Endothelial cell of umbilical vein (primary cell): ENCODE data around the gene ADCY5. TPM values are rescaled to one million over a fixed set of nuclear protein-coding genes. Genes with fewer than 3 reads are reported as not detected.

Experiments
- BruUV-seq: library from RNA; stranded (reverse); fragments of 400-500 nt; replicated peaks from 2 replicates; lab custom pipeline; 2021; lab: Mats Ljungman, UMichigan
- CTCF ChIA-PET: fragments of 300-600, 350-600 bp; sonication (Branson Sonifier 250); formaldehyde crosslinking; loops from one replicate; lab custom pipeline; 2021; ENCODE audit warnings: antibody characterized with exemption, inconsistent platforms; lab: Charles Lee
- POLR2A ChIA-PET: fragments of 300-600, 350-600 bp; sonication (Branson Sonifier 250); formaldehyde crosslinking; loops from one replicate; lab custom pipeline; 2021; ENCODE audit warnings: antibody characterized with exemption, inconsistent platforms; lab: Charles Lee
- DNase-seq: peaks from one replicate; pipeline ENCODE4 v3.0.0-alpha.2; 2011; ENCODE audit warnings: low read depth, low spot score
- FAIRE-seq: peaks from 2 replicates; lab custom pipeline; 2011; peaks lifted over from hg19 to GRCh38; lab: Jason Lieb, UNC
- H2AFZ ChIP-seq: 2 replicates; pipeline ENCODE4 v1.6.0; 2012; ENCODE audit warnings: low read depth, low read length, control low read depth, inconsistent platforms
- H3K27ac ChIP-seq: 2 replicates; pipeline ENCODE4 v1.5.1; 2011; ENCODE audit warnings: low read depth, mild to moderate bottlenecking, control low read depth, low read length, moderate library complexity; ENCODE audit not compliant: insufficient read depth
- H3K27me3 ChIP-seq, 2 experiments: 2 replicates each; pipeline versions ENCODE4 v1.6.0 to v1.6.1; 2011; ENCODE audit warnings: low read length in 2 of 2, mixed read lengths in 1 of 2; ENCODE audit not compliant: control insufficient read depth in 2 of 2, insufficient read depth in 2 of 2
- H3K36me3 ChIP-seq, 2 experiments: 2 replicates in 1 of 2; 3 replicates in 1 of 2; pipeline ENCODE4 v1.5.1; 2011; ENCODE audit warnings: low read length in 2 of 2, mild to moderate bottlenecking in 1 of 2, moderate library complexity in 1 of 2; ENCODE audit not compliant: control insufficient read depth in 2 of 2, insufficient read depth in 2 of 2; ENCODE audit errors: extremely low read depth in 1 of 2
- H3K4me1 ChIP-seq: 3 replicates; pipeline ENCODE4 v1.5.1; 2011; ENCODE audit warnings: mild to moderate bottlenecking, low read length; ENCODE audit not compliant: control insufficient read depth, insufficient read depth; ENCODE audit errors: extremely low read depth
- H3K4me2 ChIP-seq: 2 replicates; pipeline ENCODE4 v1.6.1; 2011; ENCODE audit warnings: low read length, control low read depth, mixed read lengths; ENCODE audit not compliant: insufficient read depth
- H3K4me3 ChIP-seq, 3 experiments: fragments of 200-600 bp in 1 of 3; sonication (generic), shearing (Covaris generic) in 1 of 3; replicated peaks in 1 of 3; 2 replicates each; pipeline ENCODE4 v1.5.1; 2011 to 2016; ENCODE audit warnings: control low read depth in 3 of 3, low read length in 3 of 3, mild to moderate bottlenecking in 2 of 3, inconsistent platforms in 1 of 3, low read depth in 1 of 3, moderate library complexity in 1 of 3; ENCODE audit not compliant: insufficient read depth in 1 of 3
- H3K79me2 ChIP-seq: 2 replicates; pipeline ENCODE4 v1.6.0; 2012; ENCODE audit warnings: low read length, inconsistent platforms; ENCODE audit not compliant: control insufficient read depth, insufficient read depth
- H3K9ac ChIP-seq: replicated peaks from 2 replicates; pipeline ENCODE3; 2011; ENCODE audit warnings: low read length, control low read depth; ENCODE audit not compliant: insufficient read depth; ENCODE audit errors: extremely low read depth
- H3K9me1 ChIP-seq: replicated peaks from 3 replicates; pipeline ENCODE4 v1.6.0; 2011; ENCODE audit warnings: mild to moderate bottlenecking, low read length; ENCODE audit not compliant: control insufficient read depth, insufficient read depth; ENCODE audit errors: extremely low read depth
- H3K9me3 ChIP-seq: replicated peaks from 2 replicates; pipeline ENCODE4 v1.5.1; 2012; ENCODE audit warnings: low read length, inconsistent platforms; ENCODE audit not compliant: control insufficient read depth, insufficient read depth
- H4K20me1 ChIP-seq: replicated peaks from 2 replicates; pipeline ENCODE3; 2011; ENCODE audit warnings: mild to moderate bottlenecking, low read length; ENCODE audit not compliant: control insufficient read depth, insufficient read depth; ENCODE audit errors: extremely low read depth
- CTCF ChIP-seq, 2 donors: IDR thresholded peaks; 1 replicate in 1 of 2; 2 replicates in 1 of 2; pipeline ENCODE4 v1.5.1; 2011; ENCODE audit warnings: low read length in 2 of 2, mild to moderate bottlenecking in 2 of 2, moderate library complexity in 2 of 2, control low read depth in 1 of 2, inconsistent platforms in 1 of 2, low read depth in 1 of 2; ENCODE audit not compliant: insufficient read depth in 1 of 2; ENCODE audit errors: extremely low read depth in 1 of 2
- EZH2 ChIP-seq: IDR thresholded peaks from 2 replicates; pipeline ENCODE4 v1.6.1; 2012; ENCODE audit warnings: borderline replicate concordance, low read depth, mild to moderate bottlenecking, moderate library complexity, low read length, inconsistent platforms; ENCODE audit not compliant: severe bottlenecking
- FOS ChIP-seq: IDR thresholded peaks from 2 replicates; pipeline ENCODE4 v1.6.1; 2011; ENCODE audit warnings: mild to moderate bottlenecking, low read length, moderate library complexity, borderline replicate concordance; ENCODE audit not compliant: insufficient read depth
- GATA2 ChIP-seq: IDR thresholded peaks from 2 replicates; pipeline ENCODE4 v1.7.0; 2011; ENCODE audit warnings: low read depth, mild to moderate bottlenecking, moderate library complexity, mixed read lengths, low read length; ENCODE audit not compliant: insufficient read length, insufficient read depth
- JUN ChIP-seq: IDR thresholded peaks from 2 replicates; pipeline ENCODE4 v1.6.1; 2011; ENCODE audit warnings: borderline replicate concordance, low read depth; ENCODE audit not compliant: insufficient read length, insufficient read depth
- MAX ChIP-seq: IDR thresholded peaks from 2 replicates; pipeline ENCODE4 v1.6.1; 2011; ENCODE audit not compliant: insufficient read depth, insufficient read length
- MYC ChIP-seq: IDR thresholded peaks from one replicate; pipeline ENCODE4 v1.6.1; 2011; ENCODE audit warnings: mild to moderate bottlenecking, low read depth, low read length
- POLR2A ChIP-seq: IDR thresholded peaks from 2 replicates; pipeline ENCODE4 v1.6.1; 2012; ENCODE audit warnings: low read depth, mild to moderate bottlenecking, control low read depth, low read length
- POLR2AphosphoS5 ChIP-seq: IDR thresholded peaks from 2 replicates; pipeline ENCODE4 v1.6.1; 2012; ENCODE audit warnings: low read depth, mild to moderate bottlenecking, control low read depth, low read length, moderate library complexity; ENCODE audit not compliant: insufficient read depth
- dilution Hi-C: fragments of 300-500 bp; cut with MboI; formaldehyde crosslinking; loops from one replicate; pipeline ENCODE4 v1.15.0; 2019; ENCODE audit warnings: low sequenced_read_pairs; ENCODE audit not compliant: extremely low pct_ligation_motif_present
- intact Hi-C: fragments of 100-400 bp; cut with micrococcal nuclease; formaldehyde crosslinking; loops from one replicate; pipeline ENCODE4 v1.10.0; 2022
- polyA plus RNA-seq, 4 experiments: library from polyadenylated mRNA; depleted of rRNA in 3 of 4; stranded (reverse) in 3 of 4; unstranded in 1 of 4; fragments of >200 nt; gene quantifications; 2 replicates each; pipeline versions ENCODE4 v1.2.1 to v1.2.3, GENCODE V29; 2011 to 2012; ENCODE audit warnings: missing spikeins in 1 of 4
- total RNA-seq: library from RNA; stranded (reverse); gene quantifications from 2 replicates; pipeline ENCODE4 v1.2.3, GENCODE V29; 2021

ADCY5 gene
- total and polyA plus RNA-seq, 2 donors (not counting 3 experiments of a cell fraction or from before 2014, with no cell fraction given): 0.01 TPM; not detected in 1

- Histone ChIP-seq H3K79me2 (no peaks in the 10 kb centered on the region), H3K36me3 (no peaks in the 10 kb centered on the region), H3K4me3 (no peak overlapping the region), H3K9me1 (no peaks in the 10 kb centered on the region), H3K27me3 (peaks cover 16 to 18% of the 10 kb centered on the region in 2 experiments), H3K4me1 (no peaks in the 10 kb centered on the region), H2AFZ (no peak overlapping the region), H3K4me2 (no peak overlapping the region), H4K20me1 (no peaks in the 10 kb centered on the region), H3K9me3 (no peaks in the 10 kb centered on the region), H3K9ac (no peak overlapping the region), H3K27ac (no peak overlapping the region)
- BruUV-seq: no TSS peak
- TF ChIP-seq POLR2A: no peak
- TF ChIP-seq JUN: no peak
- no peak for TF ChIP-seq MYC
- no peak for TF ChIP-seq CTCF (IDR thresholded peaks at IDR 0.05; ENCODE audit: extremely low read depth in 1 of 2, insufficient read depth in 1 of 2, low read depth in 1 of 2, low read length in 2 of 2)
- TF ChIP-seq FOS: no peak
- TF ChIP-seq POLR2AphosphoS5: no peak
- TF ChIP-seq MAX: no peak
- TF ChIP-seq GATA2: no peak
- TF ChIP-seq EZH2: no peak
- CTCF ChIA-PET: interaction anchor here (0.6 to 1.2 kb wide), 3 partner anchors 12 to 91 kb away, joined by 3 to 5 read pairs (median 5); no protein-coding TSS in a partner anchor
- POLR2A ChIA-PET: no interaction called here
- FAIRE-seq (no peak), DNase-seq (no peak)
- dilution Hi-C loops (no loop called here), intact Hi-C loops (no loop called here)
These were observed 50.7 kb downstream of the ADCY5 start for GRCh38 chr3:123397921-123398785.
